ENCODE results near the gene CACNA1C.

CACNA1C gene

DNA sequence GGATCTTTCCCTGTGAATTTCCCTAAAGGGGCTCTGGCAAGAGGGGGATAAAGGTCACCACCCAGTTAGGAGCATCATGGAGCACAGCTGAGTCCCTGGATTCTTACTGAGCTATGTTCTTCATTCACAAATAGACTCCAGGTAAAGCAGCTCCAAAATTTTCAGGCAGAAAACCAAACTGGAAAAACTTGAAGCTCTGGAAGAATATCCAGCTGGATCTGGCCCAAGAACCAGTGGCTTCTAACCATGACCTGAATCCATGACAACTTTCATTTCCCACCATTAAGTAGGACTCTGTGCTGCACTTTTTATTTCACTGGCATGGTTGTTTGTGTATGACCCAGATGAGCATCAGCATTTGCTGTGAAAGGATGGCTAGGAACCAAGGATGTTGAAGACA, 561.6 kb downstream of the CACNA1C start:
- DNase-seq: no peak

GRCh38 chr12:2615665-2616402, 563.0 kb downstream of the CACNA1C start:
- no peak for DNase-seq

DNA sequence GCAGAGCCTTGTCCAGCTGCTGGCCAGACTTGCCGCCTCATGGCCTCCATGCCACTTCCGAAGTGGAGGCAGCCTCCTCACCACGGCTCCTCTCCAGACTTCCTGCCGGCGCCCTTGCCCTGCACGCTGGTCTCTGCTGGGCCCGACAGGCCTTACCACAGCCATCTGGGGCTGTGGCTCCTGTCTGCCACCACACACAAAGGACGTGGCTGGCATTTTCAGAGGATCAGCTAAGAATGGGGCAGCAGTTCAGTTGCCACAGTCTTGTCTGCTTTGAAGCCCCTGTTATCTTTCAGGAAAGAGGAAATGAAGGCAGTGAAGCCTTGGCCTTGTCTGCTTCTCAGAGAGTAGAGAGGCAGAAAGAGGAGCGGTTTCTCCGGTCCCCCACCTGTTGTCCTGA, 564.0 kb downstream of the CACNA1C start:
- DNase-seq: no peak

DNA sequence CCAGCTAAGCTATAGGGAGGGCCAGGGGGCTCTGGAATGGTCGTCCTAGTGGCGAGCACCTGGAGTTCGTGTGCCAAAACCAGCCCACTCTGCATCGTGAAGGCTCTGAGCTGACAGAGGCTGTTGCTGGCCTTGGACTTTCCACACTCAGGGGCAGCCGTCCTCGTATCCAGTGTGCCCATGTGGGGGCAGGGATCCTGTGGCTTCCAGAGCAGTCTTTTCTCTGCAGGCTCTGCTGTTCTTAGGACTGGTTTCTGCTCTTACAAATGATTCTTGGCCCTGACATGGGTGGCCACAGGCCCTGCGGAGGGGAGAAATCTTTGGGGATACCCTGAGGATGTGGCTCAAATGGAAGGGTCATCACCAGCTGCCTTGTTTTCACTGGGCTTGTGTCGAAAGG, 564.6 kb downstream of the CACNA1C start:
- DNase-seq: no peak

GRCh38 chr12:2618291-2618995, 565.7 kb downstream of the CACNA1C start:
- DNase-seq: no peak

GRCh38 chr12:2619136-2619535, 566.3 kb downstream of the CACNA1C start:
- DNase-seq: no peak

GRCh38 chr12:2622460-2622859, 569.7 kb downstream of the CACNA1C start:
- no peak for DNase-seq

DNA sequence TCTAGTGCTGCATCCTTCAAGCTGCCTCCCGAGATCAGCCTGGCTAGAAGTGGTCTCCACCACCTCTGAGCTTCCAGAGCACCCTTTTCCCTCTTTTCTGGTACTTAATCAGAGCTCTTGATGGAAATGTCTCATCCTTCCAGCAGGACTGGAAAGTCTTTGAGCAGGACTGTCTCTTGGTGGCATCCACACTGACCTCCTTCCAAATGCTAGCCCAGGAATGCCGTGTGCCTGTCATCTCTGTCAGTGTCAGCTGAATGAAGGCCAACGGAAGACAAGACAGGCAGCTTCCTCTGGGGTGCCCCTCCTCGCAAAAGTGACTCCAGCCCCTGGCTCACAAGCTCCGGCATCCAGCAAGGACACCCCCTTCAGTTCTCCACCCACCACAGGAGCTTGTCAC, 570.7 kb downstream of the CACNA1C start:
- DNase-seq: no peak

- DNase-seq: peak in 1 of 2 experiments; percentile 8
These were observed 571.9 kb downstream of the CACNA1C start for GRCh38 chr12:2624543-2625288.

GRCh38 chr12:2625289-2625612, 572.5 kb downstream of the CACNA1C start:
- no peak for DNase-seq

DNA sequence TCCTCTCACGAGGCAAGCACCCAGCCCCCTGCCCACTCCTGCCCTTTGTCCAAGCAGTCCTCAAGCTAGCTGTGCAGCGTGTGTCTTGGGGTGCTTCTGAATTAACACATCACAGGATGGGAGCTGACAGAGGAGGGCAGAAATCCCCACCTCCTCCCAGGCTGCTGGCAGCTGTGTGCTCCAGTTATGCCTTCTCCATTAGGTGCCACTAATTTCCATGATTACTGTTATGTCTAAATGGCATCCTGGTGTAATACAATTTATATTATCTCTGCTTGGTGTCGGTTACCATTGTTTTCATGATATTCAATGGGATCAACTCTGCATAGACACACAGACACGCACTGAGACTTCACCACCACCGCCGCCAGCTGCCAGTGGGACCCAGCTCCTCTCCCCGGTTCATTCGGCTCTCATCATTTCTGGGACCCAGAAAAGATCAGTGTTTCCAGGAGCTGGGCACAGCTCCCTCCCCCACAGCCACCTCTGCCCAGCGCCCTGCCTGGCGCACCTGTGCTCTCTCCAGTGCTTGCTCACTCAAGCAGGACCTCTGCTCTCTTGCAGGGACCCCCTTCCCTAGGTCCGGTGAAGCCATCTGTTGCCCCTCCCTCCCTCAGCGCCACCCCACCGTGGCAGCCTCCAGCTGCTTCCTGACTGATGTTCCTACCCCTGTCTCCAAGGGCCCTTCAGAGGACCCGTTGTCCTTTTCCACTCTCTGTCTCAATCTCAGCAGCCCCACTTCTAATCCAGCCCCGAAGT, 574.5 kb downstream of the CACNA1C start:
- peak; percentile 55 to 85 for DNase-seq

DNA sequence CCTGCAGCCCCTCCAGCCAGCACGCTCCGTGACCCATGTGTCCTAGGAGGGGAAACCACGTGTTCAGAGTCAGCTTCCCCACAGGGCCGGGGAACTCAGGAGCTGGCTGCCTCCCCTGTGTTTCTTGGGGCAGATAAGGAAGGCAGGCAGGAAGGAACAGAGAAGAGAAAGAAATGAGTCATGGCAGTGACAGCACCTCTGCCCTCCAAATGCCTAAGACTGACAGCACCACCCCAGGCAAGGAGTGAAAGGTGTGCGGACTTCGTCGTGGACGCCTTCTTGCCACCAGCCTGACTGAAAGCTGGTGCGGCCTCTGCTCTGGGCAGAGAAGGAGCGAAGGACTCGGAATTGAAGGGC, 575.0 kb downstream of the CACNA1C start:
- no peak for DNase-seq

GRCh38 chr12:2628401-2628800, 575.6 kb downstream of the CACNA1C start:
- DNase-seq: no peak

- no peak for DNase-seq
These were observed 576.3 kb downstream of the CACNA1C start for GRCh38 chr12:2629051-2629450.

- DNase-seq: no peak
These were observed 579.0 kb downstream of the CACNA1C start for GRCh38 chr12:2631653-2632350.

- DNase-seq: no peak
These were observed 580.5 kb downstream of the CACNA1C start for GRCh38 chr12:2633176-2633824.

GRCh38 chr12:2633825-2634200, 581.0 kb downstream of the CACNA1C start:
- no peak for DNase-seq

GRCh38 chr12:2634471-2634870, 581.7 kb downstream of the CACNA1C start:
- DNase-seq: no peak

DNA sequence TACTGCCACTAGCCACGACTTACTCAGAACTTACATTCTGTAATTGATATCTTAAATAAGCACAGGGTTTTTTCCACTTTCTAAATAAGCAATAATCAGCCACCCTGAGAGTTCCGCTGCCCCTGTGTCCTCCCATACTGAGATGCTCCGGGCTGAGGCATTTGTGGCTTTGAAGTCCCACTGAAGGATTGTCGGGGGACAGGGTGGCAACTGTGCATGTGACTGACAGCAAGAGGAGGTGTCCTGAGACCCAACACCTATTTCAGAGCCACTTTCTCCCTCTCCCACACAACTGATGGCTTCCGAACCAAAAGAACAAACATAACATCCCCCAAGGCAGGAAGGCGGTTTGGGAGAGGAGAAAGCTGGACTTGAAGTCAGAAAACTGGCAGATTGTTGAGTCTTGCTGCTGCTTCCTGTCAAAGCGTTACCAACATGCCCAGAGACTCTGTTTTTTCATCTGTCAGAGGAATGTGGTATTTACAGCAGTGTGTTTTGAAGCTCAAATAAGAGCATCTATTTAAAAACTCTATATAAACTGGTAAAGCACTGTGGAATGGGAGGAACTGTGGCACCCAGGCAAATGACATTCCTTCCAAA, 584.1 kb downstream of the CACNA1C start:
- no peak for DNase-seq

DNA sequence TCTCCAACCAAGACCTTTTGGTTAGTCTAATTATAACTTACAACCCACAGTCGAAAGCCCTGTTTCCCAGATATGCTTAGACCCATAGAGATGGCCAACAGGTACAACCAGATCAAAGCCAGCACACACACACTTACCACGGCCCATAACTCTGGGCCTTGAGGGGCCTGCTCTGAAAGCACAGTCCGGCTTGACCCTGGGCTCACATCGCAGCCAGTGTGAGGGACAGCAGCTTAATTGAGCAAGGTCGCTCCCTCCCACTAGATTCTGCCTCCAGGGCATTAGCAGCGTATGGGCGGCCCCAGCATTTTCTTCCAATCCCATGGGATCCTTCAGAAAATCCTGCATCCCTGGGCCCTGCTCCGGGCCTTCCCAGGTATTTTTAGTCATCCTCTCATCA, 584.6 kb downstream of the CACNA1C start:
- no peak for DNase-seq

DNA sequence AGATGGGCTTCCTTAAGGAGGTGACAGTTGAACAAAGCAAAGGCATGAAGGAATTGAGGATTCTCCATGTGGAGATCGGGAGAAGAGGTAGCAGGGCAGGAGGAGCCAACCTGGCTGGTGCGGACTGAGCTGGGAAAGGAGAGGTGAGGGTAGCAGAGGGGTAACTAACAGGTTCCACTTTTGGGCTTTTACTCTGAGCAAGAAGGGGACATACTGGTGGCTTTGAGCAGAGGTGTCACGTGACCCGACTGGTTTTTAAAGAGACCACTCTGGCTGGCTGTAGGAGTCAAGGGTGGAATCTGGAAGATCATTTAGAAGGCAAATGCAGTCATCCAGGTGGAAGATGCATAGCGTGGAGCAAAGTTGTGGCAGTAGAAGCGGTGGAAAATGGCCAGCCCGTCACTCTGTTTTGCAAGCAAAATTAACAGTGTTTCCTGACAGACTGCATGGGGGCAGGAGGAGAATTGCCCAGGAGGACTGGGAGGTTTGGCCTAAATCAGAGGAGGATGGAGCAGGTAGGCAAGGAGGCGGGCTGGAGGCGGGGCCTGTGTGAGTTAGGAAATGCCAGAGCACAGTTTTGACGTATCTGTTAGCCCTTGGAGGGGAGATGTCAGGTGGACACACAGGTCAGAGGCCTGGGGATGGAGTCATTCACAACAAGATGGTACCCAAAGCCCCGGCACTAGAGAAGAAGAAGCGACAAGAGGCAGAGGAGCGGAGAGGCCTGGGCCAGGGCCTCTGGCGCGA, 585.7 kb downstream of the CACNA1C start:
- no peak for DNase-seq

All from NCI-H524 (cell line).